ENCODE data around the gene SARDH. TPM values are rescaled to one million over a fixed set of nuclear protein-coding genes. Genes with fewer than 3 reads are reported as not detected.

The SARDH gene
- total and polyA plus RNA-seq, 12 donors, result 0.81 to 9.6 (median 3.0) TPM

GRCh38 chr9:133684936-133685361, 53.2 kb downstream of the SARDH start:
- no peak for DNase-seq
- H3K4me3 ChIP-seq, result no peak overlapping the region
- no peaks in the 10 kb centered on the region for H3K9me3 ChIP-seq (replicated peaks in 1 of 3)
- TF ChIP-seq CTCF (IDR thresholded peaks at IDR 0.05), result no peak
- TF ChIP-seq POLR2A (IDR thresholded peaks at IDR 0.05), result no peak
- no peaks in the 10 kb centered on the region for H3K27me3 ChIP-seq
- H3K36me3 ChIP-seq (replicated peaks in 1 of 2), result no peaks in the 10 kb centered on the region
- peaks cover 0 to 17% of the 10 kb centered on the region in 2 donors for H3K4me1 ChIP-seq (replicated peaks in 1 of 2)
- WGBS, 4 donors, result 83 to 87% (median 85%) methylated on average over 3 to 17 of the region's 17 CpGs
- intact Hi-C loops (cut with DNase I), result no loop called here
- peak overlapping the region in 2 of 5 donors; percentile 72 to 86 for H3K27ac ChIP-seq

- Histone ChIP-seq H3K4me1 (replicated peaks in 1 of 2) (peaks cover 0 to 19% of the 10 kb centered on the region in 2 donors), H3K27ac (peak overlapping the region in 3 of 5 donors; percentile 29 to 86 (median 72)), H3K9me3 (replicated peaks in 1 of 3) (no peaks in the 10 kb centered on the region), H3K4me3 (no peak overlapping the region), H3K36me3 (replicated peaks in 1 of 2) (no peaks in the 10 kb centered on the region), H3K27me3 (no peaks in the 10 kb centered on the region)
- 63 to 69% (median 65%) methylated on average over 9 to 26 of the region's 26 CpGs for WGBS, 4 donors
- intact Hi-C loops (cut with DNase I), result no loop called here
- TF ChIP-seq CTCF (IDR thresholded peaks at IDR 0.05), result no peak
- no peak for TF ChIP-seq POLR2A (IDR thresholded peaks at IDR 0.05)
- DNase-seq, result no peak
Observed at GRCh38 chr9:133684121-133684935, 53.8 kb downstream of the SARDH start.

- TF ChIP-seq CTCF (IDR thresholded peaks at IDR 0.05) (peak in 1 of 6 experiments; percentile 9), POLR2A (IDR thresholded peaks at IDR 0.05) (no peak)
- peak in 3 of 7 donors; percentile 39 to 67 (median 56) for DNase-seq
- Histone ChIP-seq H3K27ac (peak overlapping the region in 4 of 5 donors; percentile 37 to 86 (median 67)), H3K27me3 (no peaks in the 10 kb centered on the region), H3K9me3 (replicated peaks in 1 of 3) (no peaks in the 10 kb centered on the region), H3K4me3 (no peak overlapping the region), H3K36me3 (replicated peaks in 1 of 2) (no peaks in the 10 kb centered on the region), H3K4me1 (replicated peaks in 1 of 2) (peaks cover 0 to 25% of the 10 kb centered on the region in 2 donors)
- intact Hi-C loops (cut with DNase I), result no loop called here
- WGBS, 4 donors, result 36 to 55% (median 51%) methylated on average over 16 to 19 of the region's 19 CpGs
Observed at GRCh38 chr9:133683586-133684120, 54.5 kb downstream of the SARDH start.

GRCh38 chr9:133682818-133683585, 55.1 kb downstream of the SARDH start:
- Histone ChIP-seq H3K4me3 (no peak overlapping the region), H3K27ac (peak overlapping the region in 4 of 5 donors; percentile 37 to 86 (median 67)), H3K36me3 (replicated peaks in 1 of 2) (no peaks in the 10 kb centered on the region), H3K4me1 (replicated peaks in 1 of 2) (peaks cover 0 to 25% of the 10 kb centered on the region in 2 donors), H3K9me3 (replicated peaks in 1 of 3) (no peaks in the 10 kb centered on the region), H3K27me3 (no peaks in the 10 kb centered on the region)
- DNase-seq, result no peak
- intact Hi-C loops (cut with DNase I), result no loop called here
- TF ChIP-seq CTCF (IDR thresholded peaks at IDR 0.05), result no peak
- TF ChIP-seq POLR2A (IDR thresholded peaks at IDR 0.05), result no peak
- WGBS, 4 donors, result 61 to 75% (median 69%) methylated on average over 1 to 20 of the region's 20 CpGs
